22Rv1 (cell line): Measurements from ENCODE around the gene RANBP17.
"Not testable (repeated sequence)": the region's sequence is repeated elsewhere in the genome, so short reads cannot be mapped to it uniquely, and the experiment has no call there.

ENCODE experiments used
- H3K27ac ChIP-seq: fragments of 450-650 bp; 2 replicates; pipeline ENCODE4 v1.5.1; 2017
- CTCF ChIP-seq: fragments of 450-650 bp; IDR thresholded peaks from 2 replicates; pipeline ENCODE4 v1.5.1; 2017; ENCODE audit warnings: mild to moderate bottlenecking
- ZFX ChIP-seq: fragments of 450-650 bp; IDR thresholded peaks from 2 replicates; pipeline ENCODE4 v1.6.1; 2017; ENCODE audit warnings: antibody characterized with exemption, borderline replicate concordance

Gene RANBP17

DNA sequence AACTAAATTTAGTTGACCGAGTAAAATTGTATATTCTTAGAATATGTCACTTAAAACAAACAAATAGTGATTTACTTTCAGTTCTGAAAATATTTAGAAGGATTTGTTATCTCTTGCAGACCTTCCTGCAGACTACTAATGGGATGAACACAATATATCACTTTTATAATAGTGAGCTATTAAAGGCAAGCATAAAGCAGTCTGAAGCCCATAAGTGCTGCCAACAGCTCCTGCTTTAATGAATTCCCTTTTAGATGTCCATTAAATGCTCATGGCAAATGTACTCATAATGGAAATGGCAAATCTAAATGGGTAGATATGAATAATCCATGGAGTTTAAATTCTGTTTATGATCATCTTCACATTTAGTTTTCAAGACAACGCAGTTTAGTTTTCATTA is 170.2 kb downstream of the RANBP17 start:
- TF ChIP-seq CTCF (no peak), ZFX (no peak)
- no peak overlapping the region for H3K27ac ChIP-seq

DNA sequence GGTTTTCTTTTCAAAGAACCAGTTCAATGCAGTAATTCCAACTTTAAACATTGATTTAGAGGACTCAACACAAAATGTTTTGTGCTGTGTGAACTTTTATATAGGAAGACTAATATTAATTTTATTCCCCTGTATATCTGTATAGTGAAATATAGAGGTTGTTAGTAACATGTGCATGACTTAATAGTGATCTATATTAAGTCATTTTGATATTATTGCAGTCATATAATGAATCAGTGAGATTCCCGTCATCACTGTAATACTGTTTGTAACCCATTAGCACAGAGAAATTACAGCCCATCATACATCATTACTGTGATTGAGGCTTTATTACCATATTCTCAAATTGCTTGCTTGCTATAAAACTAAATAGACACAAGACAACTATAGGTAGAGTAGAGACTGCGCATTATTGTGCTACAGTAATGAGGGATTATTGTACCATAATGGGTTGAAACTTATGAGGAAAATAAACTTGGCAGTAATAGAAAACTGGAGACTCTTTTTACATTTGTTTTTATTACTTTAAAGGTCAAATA is 170.7 kb downstream of the RANBP17 start:
- TF ChIP-seq ZFX (no peak), CTCF (no peak)
- H3K27ac ChIP-seq = no peak overlapping the region

DNA sequence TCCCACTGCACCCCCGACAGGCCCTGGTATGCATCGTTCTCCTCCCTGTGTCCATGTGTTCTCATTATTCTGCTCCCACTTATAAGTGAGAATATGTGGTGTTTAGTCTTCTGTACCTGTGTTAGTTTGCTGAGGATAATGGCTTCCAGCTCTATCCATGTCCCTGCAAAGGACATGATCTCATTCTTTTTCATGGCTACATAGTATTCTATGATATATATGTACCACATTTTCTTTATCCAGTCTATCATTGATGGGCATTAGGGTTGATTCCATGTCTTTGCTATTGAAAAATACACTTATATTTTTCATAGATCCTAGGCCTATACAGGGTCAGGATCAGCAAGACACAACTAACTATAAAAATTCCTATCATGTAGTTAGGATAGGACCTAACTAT is 180.1 kb downstream of the RANBP17 start:
- not testable (repeated sequence) for H3K27ac ChIP-seq

GRCh38 chr5:171050916-171051315 is 189.1 kb downstream of the RANBP17 start:
- no peak overlapping the region for H3K27ac ChIP-seq
- TF ChIP-seq CTCF (no peak), ZFX (no peak)

DNA sequence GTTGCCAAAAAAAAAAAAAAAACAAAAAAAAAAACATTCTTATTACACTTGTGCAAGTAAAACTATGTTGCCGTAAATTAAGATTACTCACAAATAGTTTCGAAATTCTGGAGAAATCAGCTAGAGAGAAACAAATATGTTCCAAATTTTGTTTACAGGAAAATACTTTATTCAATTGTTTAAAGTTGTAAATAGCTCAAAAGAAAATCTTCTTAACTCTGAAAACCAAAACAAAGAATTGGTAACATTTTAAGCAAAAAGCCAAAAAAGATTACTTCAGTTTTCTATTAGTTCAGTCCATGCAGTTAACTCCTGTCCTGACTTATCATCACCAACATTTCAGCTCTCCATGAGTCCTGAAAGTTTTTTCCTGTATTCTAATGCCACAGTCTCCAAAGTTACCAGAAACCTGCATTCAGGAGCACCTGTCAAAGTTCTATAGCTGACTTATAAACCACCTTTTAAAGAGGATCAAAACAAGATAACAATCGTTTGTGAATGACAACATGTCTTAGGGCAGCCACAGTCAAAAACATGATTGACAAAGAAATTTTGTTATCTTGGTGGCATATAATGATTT is 194.1 kb downstream of the RANBP17 start:
- H3K27ac ChIP-seq = no peak overlapping the region
- no peak for TF ChIP-seq CTCF
- TF ChIP-seq ZFX = no peak

- H3K27ac ChIP-seq = no peak overlapping the region
- TF ChIP-seq CTCF = no peak
- TF ChIP-seq ZFX = no peak
Measured at GRCh38 chr5:171067540-171068130, 205.8 kb downstream of the RANBP17 start.

DNA sequence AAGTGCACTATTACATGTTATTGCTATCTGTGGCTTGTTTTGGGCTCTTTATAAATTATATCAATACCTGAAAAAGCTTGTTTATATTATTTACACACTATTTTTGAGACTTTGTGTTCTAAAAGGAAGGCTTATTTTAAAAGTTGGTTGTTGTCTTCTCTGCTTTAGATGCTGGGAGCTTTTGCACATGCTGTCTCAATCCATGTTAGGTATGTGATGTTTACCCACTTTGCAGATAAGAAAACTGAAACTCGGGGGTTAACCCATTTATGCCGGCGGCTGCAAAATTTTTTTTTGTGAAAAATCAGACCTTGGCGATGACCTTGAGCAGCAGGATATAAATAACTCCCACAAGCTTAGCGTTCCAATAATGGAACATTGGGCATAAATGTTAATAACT is 212.9 kb downstream of the RANBP17 start:
- H3K27ac ChIP-seq = no peak overlapping the region
- no peak for TF ChIP-seq ZFX
- no peak for TF ChIP-seq CTCF
